HG03439 (cell line): ENCODE results near the gene TMPRSS3.

ENCODE experiments used
- ATAC-seq: cut with Tn5 transposase; IDR thresholded peaks from one replicate; pipeline ENCODE4 v1.9.1; 2021; ENCODE audit warnings: mild to moderate bottlenecking, moderate library complexity; ENCODE audit not compliant: unreplicated experiment

TMPRSS3 gene

DNA sequence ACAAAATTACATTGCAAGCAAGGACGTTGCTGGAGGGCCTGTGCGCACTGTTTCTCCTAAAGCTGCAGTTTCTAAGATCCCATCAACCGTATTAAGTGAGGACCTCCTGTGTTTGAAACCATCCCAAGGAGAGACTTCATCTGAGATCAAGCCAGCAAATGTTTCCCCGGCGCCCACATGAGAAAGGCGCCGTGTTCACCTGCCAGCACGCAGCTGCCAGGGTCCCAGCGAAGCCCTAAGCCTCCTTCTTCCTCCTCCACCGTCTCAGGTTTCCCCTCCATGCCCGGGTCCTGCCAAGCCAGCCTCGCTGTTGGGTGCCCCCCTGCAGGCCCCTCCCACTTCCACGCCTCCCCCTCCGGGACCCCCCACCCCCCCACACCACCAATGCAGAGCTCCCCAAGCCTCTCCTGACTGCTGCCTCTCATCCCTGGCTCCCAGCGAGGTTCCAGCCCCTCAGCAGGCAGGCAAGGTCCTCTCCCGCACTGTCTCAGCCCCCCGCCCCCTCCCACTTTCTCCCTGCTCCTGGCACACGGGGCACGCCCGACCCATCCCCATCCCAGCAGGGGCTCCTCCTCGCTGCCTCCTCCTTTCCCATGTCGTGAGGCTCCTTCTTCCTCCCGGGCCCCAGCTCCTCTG is 20.9 kb downstream of the TMPRSS3 start:
- ATAC-seq: no peak

DNA sequence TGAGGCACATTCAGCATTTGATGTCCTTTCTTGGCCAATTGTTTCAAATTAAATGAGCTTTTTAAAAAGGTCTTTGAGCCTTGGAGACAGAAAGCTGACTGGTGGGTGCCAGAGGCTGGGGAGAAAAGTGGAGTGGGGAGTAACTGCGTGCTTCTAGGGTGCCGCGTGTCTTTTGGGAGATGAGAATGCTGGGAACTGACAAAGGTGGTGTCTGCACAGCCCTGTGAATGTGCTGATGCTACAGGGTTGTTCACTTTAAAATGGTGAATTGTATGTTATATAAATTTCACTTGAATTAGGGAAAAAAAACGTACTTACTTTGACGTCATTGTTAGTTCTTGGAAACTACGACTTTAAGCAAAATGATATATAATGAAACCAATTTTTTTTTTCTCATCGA is 21.4 kb downstream of the TMPRSS3 start:
- no peak for ATAC-seq

DNA sequence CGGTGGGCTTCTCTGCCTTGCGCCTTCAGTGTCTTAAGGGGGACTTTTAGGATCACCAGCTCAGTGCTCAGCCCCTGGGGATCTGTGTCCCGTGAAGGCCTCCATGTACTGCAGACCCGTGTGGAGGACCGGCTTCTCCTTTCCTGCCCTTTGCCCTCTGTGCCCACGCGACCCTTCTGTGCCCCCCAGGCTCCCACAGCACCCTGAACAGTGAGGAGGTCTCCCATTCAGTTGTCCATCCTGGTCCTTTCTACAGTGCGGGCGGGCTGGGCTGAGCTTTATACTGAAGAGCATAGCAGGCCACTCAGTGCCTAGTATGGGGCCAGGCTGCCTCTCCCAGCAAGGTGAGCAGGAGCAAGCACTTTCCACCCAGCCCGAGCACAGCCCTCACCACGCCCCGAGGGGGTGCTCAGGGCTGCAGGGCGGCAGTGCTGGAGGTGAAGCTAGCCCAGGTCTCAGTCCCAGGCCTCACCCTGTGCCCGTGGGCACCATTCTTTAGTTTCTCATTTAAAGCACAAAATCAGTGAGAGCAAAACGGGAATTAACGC is 21.9 kb downstream of the TMPRSS3 start:
- no peak for ATAC-seq

DNA sequence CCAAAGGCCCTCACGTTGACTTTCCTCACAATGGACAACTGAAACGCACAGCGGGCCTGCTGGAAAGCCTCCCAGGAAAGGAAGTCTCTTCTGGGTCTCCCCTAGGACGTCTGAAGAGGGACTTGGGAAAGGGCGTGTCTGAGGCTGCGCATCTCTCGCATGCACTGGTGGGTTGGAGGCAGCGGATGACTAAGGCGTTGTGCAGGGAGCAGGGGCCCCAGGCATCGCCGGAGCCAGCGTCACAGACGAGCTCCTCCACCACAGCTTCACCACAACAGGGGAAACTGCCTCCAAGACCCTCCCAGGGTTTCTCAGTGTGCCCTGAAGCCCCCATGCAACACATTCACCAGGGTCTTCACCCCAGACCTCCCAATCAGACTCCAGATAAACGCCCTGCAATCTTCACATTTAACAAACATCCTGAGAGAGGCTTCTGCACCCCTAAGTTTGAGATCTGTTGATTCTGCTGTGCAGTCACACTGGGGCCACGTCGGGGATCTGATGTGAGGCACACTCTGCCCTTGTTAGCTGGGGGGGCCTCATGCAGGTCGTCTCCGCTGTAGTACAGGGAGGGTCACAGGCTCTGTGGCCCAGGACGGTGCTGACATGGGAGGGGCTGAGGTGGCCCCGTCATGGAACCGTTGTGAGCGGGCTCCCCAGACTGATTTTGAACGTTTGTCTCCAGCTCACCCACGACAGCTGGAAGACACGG is 22.5 kb downstream of the TMPRSS3 start:
- ATAC-seq: no peak

DNA sequence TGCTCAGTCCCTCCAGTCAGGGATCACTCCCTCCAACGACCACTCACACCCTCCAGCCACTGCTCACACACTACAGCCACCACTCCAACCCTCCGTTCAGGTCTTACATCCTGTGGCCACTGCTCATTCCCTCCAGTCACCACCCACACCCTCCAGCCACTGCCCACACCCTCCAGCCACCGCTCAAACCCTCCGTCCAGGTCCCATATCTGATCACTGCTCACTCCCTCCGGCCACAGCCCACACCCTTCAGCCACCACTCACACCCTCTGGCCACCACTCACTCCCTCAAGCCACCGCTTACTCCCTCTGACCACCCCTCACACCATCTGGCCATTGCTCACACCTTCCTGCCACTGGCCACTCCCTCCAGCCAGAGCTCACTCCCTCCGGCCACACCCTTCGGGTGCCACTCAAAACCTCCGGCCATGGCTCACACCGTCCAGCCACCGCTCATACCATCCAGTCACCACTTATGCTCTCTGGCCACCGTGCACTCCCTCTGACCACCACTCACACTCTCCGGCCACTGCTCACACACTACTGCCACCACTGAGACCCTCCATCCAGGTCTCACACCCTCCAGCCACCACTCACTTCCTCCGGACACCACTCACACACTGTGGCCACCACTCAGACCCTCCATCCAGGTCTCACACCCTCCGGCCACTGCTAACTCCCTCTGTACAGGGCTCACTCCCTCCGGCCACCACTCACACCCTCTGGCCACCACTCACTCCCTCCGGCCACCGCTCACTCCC is 24.8 kb downstream of the TMPRSS3 start:
- ATAC-seq: no peak

DNA sequence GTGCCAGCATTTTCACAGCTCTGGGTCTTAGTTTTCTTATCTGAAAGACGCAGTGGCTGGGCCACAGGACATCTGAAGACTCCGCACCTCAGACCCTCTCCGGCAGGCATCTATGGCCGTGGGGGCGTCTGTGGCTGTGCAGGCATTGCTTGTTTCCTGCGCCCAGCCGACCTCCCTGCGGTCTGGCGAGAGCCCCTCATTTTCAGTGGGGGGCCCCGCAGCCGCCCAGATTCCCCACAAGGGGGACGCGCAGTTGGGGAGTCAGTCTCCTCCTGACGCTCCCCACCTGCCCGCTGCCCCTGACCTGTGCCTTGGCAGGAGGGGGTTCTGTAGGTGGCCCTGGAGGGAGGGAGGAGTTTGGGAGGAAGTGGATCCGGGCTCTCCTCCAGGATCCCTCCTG is 26.0 kb downstream of the TMPRSS3 start:
- no peak for ATAC-seq

DNA sequence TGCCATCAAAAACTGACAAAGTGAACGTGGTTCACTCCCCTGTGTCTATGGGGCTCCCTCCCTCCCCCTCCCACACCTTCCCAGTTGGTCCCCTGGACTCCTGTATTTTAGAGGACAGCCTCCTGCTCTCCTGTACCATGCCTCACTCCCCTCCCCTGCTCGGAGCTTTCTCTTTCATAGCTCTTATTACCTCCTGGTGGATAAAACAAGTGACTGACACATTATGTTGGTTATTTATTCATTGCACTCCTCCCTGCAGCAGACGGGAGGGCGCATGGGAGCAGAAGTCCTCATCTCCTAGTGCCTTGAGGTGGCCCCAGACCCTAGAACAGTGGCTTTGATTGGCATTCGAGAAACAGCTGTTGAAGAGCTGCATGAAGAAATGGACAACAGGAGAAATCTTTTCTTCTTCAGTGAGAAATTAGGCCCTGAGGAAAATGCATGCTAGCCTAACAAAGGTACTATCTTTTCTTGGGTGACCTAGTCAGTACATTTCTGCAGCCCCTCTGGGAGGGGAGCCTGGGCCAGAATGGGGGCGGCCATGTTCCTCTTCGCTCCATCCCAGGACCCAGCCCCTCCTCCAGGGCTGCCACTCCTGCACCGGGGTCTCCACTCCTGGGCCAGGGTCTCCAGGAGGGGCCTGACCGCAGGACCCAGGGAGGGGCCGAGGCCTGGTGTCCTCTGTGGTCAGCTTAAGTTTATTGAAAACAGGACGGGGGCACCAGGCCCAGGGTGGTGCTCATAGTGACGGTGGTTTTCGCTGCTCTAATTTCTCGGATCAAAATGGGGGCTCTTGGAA is 28.3 kb downstream of the TMPRSS3 start:
- ATAC-seq: no peak

DNA sequence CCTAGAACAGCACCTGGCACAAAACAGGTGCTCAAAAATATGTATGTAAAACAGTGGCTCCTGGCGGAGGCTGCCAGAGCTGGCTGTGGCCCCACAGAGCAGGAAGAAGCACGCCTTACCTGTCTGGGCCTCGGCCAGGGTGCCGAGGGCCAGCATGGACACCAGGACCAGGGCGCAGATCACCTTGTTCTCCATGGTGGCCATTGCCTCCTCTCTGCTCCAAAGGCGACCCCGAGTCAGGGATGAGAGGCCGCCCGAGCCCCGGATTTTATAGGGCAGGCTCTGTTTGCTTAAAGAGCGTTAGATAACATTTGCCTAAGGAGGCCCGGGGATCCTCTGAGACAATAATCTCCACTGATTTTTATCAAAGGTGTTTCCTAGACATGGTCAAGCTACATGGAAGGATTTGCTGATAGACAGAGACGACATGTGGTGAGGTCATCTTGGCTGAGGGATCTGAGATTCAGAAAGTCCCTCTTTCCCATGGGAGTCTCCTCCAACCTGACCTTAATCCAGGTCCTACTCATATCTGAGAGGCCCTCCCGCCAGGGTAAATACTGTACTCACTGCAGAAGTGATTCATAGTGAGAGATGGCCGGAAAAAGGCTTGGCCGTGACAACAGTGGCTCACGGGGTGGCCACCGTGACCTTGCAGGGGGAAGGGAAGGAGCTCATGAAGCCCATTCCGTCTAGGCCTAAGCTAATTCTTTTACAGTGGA is 29.4 kb downstream of the TMPRSS3 start, which contains the start of gene TFF1:
TSS of gene TFF1 (minus strand) at position 244 of the 719 bp plus-strand sequence. CDS start at position 204, 40 bp downstream.
- no peak for ATAC-seq

DNA sequence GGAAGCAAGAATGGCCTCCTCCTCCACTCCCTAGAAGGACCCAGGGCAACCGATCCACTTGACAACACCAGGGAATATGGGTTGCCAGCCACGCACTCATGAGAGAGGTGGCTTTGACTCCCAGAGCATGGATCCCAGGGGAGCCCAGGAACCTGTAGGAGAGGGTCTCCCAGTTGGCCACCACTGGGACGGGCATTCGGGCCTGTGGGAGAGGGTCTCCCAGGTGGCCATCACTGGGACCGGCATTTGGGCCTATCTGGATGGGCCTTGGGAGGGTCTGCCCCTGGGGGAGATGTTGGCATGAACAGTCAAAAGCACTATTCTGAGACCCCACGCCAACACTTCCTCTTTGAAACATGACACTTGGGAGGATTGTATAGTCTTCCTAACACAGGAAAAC is 30.1 kb downstream of the TMPRSS3 start:
- no peak for ATAC-seq

DNA sequence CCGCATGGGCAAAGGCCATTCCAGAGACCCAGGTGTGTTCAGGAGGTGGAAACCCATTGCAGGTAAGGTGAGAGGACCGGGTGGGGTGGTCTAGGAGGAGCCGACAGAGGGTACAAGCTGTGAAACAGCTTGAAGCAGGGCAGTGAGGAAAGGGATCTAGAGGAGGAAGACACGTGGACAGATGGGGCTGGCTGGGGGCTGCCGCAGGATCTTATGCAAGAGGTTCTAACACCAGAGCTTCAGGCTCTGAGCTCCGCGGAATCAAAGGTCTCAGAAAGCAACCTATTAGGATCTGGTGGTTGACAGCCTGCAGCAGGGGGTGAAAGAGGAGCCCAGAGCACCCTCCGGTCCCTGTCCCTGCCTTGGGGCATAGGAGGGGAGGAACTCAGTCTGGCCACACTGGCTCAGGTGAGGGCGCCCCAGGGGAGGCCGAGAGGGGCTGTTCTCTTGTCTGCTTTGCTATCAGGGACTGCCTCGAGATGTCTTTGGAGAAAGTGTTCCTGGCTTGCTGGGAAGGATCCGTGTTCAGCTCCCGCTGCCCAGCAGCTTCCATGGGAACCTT is 31.5 kb downstream of the TMPRSS3 start:
- ATAC-seq: no peak

DNA sequence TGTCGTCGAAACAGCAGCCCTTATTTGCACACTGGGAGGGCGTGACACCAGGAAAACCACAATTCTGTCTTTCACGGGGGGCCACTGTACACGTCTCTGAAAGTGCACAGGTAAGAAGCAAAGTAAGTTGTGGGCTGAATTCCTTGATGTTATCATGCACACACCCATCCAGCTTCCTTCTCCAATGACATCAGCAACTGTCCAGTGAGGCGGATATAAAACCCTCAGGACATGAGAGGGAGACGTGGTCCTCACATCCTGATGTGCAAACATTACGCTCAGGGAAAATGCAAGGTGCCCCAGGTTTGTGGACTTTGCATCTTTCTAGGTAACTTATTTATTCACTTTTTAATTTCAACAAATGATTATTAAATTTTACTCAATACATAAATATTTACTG is 32.5 kb downstream of the TMPRSS3 start:
- ATAC-seq: no peak

DNA sequence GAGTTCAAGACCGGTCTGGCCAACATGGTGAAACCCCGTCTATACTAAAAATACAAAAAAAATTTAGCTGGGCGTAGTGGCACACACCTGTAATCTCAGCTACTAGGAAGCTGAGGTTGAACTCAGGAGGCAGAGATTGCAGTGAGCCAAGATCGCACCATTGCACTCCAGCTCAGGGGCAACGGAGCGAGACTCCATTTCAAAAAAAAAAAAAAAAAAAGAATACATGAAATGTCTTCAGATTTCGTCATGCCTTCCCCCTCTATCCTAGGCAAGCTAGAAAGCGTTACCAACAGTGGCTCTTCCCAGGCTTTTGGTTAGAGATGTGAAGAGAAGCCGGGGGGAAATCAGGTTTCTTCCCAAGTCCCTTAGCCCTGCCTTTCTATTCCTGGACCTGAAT is 33.2 kb downstream of the TMPRSS3 start:
- no peak for ATAC-seq

DNA sequence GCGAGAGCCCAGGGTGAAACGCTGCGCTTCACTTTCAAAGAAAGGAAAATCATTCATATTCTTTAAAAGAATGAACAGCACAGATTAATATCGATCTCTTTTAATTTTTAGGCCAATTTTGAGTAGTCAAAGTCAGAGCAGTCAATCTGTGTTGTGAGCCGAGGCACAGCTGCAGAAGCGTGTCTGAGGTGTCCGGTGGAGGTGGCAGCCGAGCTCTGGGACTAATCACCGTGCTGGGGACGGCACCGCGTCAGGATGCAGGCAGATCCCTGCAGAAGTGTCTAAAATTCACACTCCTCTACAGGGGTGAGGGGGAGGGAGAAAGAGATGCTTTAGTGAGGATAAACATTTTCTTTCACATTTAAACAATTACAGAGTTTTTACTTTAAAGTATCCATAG is 33.7 kb downstream of the TMPRSS3 start:
- no peak for ATAC-seq

DNA sequence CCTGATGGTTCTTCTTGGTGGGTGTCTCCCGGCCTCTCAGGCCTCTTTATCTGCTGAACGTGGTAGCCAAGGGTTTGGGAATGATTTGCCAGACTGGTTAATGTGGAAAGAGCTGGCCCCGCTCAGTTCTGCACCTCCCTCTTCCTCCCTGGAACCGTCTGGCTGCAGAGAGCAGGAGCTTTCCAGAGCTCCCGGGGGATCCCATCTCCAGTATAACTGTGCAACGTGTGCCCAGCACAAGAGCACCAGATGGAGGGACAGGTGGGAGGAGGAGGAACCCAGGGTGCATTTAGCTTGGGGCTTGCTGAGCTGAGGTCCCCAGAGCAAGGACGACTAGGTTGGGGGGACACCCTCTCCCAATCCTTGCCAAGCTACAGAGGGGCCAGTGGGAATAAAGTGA is 34.6 kb downstream of the TMPRSS3 start:
- no peak for ATAC-seq

DNA sequence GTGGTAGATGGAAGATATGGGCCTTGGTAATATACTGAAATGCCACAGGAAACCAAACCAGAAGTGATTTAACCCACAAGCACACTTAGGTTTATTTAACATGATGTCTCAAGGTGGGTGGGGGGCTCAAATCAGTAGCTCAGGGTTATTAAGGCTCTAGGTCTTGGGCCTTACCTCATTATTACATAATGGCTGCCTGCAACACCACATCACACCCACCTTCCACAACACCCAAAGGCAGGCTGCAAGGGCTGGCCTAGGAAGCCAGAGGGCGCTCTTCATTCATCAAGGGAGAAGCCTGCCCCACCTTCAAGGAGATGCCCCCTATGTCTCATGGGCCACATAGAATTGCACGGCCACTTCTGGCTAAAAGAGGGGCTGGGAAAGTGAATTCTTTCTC is 35.5 kb downstream of the TMPRSS3 start:
- no peak for ATAC-seq

DNA sequence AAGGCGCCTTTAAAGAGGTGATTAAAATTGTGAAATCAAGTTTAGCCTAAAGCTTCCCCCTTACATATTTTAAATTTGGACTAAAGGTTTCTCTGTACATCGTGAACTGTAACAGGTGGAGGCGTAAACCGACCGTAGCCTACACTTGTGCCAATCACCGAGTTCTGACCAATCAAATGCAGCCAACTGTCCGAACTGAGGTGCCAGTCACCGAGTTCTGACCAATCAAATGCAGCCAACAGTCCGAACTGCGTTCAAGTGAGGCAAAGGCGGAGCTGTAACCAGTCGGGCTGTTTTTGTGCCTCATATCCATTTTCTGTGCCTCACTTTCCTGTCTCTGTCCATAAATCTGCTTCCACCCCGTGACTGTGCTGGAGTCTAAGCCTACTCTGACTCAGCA is 36.9 kb downstream of the TMPRSS3 start:
- ATAC-seq: no peak

DNA sequence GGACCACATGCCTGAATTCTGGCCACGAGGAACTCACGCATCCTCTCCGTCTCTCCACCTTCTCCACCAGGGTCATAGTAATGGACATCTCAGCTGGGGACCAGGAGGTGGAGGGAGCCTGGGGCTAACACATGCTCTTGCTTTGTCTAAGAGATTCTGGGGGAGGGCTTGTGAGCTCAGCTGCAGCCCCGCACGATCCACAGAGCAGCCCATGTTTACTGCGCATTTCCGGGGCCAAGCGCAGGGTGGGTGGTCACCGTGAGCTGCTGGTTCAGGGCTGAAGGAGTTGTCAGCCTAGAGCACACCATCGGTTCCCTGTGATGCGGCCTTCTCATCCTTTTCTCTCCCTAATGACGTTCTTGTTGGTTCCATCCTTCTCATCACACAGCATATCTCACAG is 37.6 kb downstream of the TMPRSS3 start:
- no peak for ATAC-seq

DNA sequence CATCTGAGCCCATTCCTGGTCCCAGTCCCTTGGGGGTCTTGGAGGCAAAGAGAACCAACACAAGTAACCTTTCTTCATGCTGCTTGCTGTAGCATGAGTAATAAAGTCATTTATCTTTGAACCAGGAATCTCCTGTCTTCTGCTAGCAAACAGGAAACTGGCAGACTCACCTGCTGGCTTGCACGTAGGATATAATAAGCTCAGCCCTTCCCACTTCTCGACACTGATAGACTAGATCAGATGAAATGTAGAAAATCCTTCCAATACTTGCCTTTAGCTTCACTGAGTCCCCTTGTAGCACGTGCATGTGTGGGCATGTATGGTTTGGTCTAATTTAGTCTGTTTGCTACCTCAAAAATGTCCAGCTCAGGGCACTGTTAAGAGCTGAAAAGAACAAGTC is 38.5 kb downstream of the TMPRSS3 start:
- no peak for ATAC-seq

DNA sequence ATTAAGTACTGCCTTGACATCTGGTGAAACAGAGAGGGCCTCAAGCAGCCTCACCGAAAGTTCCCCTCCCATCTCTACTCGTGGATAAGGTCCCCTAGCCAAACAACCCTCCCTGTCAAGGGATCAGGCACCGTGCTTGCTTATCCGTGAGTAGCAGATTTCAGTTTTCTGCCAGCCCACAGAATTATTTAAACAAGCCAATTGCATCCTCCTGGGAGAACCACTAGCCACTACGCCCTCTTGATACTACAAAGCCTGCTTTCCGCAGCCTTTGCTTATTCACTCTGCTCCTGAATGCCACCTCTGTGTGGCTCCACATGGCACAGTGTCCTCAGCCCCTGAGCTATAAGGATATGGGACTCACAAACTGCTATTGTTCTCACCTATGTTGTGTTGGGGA is 39.2 kb downstream of the TMPRSS3 start:
- ATAC-seq: no peak

DNA sequence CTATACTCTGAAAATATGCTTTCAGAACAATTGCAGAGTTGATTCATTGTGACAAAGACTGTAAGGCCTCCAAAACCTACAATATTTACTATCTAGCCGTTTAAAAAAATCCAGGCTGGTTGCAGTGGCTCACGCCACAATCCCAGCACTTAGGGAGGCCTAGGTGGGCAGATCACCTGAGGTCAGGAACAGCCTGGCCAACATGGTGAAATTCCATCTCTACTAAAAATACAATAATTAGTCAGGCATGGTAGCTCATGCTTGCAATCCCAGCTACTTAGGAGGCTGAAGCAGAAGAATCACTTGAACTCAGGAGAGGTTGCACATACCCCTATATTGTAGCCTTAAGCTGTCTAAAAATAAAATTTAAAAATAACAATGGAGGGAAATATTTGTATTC is 39.8 kb downstream of the TMPRSS3 start:
- ATAC-seq: no peak
